MCF 10A (cell line): ENCODE measurements around the gene ZNF581. TPM values are rescaled to one million over a fixed set of nuclear protein-coding genes. Genes with fewer than 3 reads are reported as not detected.

Experiments used
- BruUV-seq: library from RNA; stranded (reverse); fragments of 400-500 nt; replicated peaks from 2 replicates; lab custom pipeline; 2021; lab: Mats Ljungman, UMichigan
- CTCF ChIA-PET: fragments of 300-600 bp; sonication (Branson Sonifier 250); formaldehyde crosslinking; extraction: SDS; loops from one replicate; lab custom pipeline; 2021; ENCODE audit warnings: antibody characterized with exemption, inconsistent platforms; lab: Yijun Ruan, JAX
- POLR2A ChIA-PET: fragments of 300-600, 350-650 bp; sonication (Branson Sonifier 250); formaldehyde crosslinking; extraction: SDS; loops from one replicate; lab custom pipeline; 2020; ENCODE audit warnings: antibody characterized with exemption, inconsistent platforms; lab: Yijun Ruan, JAX
- DNase-seq: peaks from one replicate; pipeline ENCODE4 v3.0.0-alpha.2; 2018; ENCODE audit not compliant: unreplicated experiment
- H3K27ac Mint-ChIP-seq: one replicate; pipeline ENCODE4 v1.8.0; 2022; ENCODE audit warnings: mild to moderate bottlenecking, low read depth, mixed read lengths; ENCODE audit not compliant: unreplicated experiment
- H3K27me3 Mint-ChIP-seq: one replicate; pipeline ENCODE4 v1.8.0; 2022; ENCODE audit warnings: mixed read lengths; ENCODE audit not compliant: insufficient read depth, unreplicated experiment
- H3K36me3 Mint-ChIP-seq: one replicate; pipeline ENCODE4 v1.8.0; 2022; ENCODE audit warnings: mild to moderate bottlenecking, moderate library complexity, mixed read lengths; ENCODE audit not compliant: insufficient read depth, unreplicated experiment
- H3K4me1 Mint-ChIP-seq: one replicate; pipeline ENCODE4 v1.8.0; 2022; ENCODE audit warnings: mixed read lengths; ENCODE audit not compliant: insufficient read depth, unreplicated experiment
- H3K4me3 Mint-ChIP-seq: one replicate; pipeline ENCODE4 v1.8.0; 2022; ENCODE audit warnings: mild to moderate bottlenecking, moderate library complexity, mixed read lengths; ENCODE audit not compliant: unreplicated experiment
- H3K9me3 Mint-ChIP-seq: one replicate; pipeline ENCODE4 v1.8.0; 2022; ENCODE audit warnings: mixed read lengths; ENCODE audit not compliant: unreplicated experiment
- CTCF ChIP-seq: fragments of 200-600 bp; IDR thresholded peaks from one replicate; pipeline ENCODE4 v1.8.0; 2022; ENCODE audit warnings: antibody characterized with exemption, mild to moderate bottlenecking; ENCODE audit not compliant: unreplicated experiment
- intact Hi-C: fragments of 100-400 bp; cut with micrococcal nuclease; formaldehyde crosslinking; loops from 2 replicates; pipeline ENCODE4 v1.14.1; 2022
- total RNA-seq: library from RNA; stranded (reverse); gene quantifications from 2 replicates; pipeline ENCODE4 v1.2.3, GENCODE V29; 2022

Gene ZNF581
- total RNA-seq, 1 experiment from 2014 or later: 25.7 TPM

GRCh38 chr19:55642153-55643002 is 1.1 kb upstream of the ZNF581 start:
- Mint-ChIP-seq H3K9me3 (no peaks in the 10 kb centered on the region), H3K27ac (peak overlapping the region; percentile 94), H3K4me1 (peaks cover 18% of the 10 kb centered on the region), H3K27me3 (no peaks in the 10 kb centered on the region), H3K36me3 (peaks cover 59% of the 10 kb centered on the region), H3K4me3 (peak overlapping the region; percentile 82)
- no TSS peak for BruUV-seq
- TF ChIP-seq CTCF: no peak
- POLR2A ChIA-PET: interaction anchor here (0.7 to 3.0 kb wide), 11 partner anchors 8 to 1194 kb away, joined by 3 to 25 read pairs (median 6); partner anchors contain the start of genes FIZ1, LENG8, TMEM238 and U2AF2
- CTCF ChIA-PET: interaction anchor here (0.5 to 1.5 kb wide), 3 partner anchors 12 to 15 kb away, joined by 3 to 4 read pairs (median 3); no protein-coding TSS in a partner anchor
- no peak for DNase-seq
- intact Hi-C loops: loop anchor here (1.0 kb wide), 2 partner anchors 11 to 43 kb away; partner anchors contain the start of gene FIZ1

GRCh38 chr19:55643887-55644176 is 383 bp downstream of the ZNF581 start:
- H3K36me3 Mint-ChIP-seq: peaks cover 54% of the 10 kb centered on the region
- peak overlapping the region; percentile 94 for H3K27ac Mint-ChIP-seq
- DNase-seq: no peak
- POLR2A ChIA-PET: interaction anchor here (1.0 to 3.0 kb wide), 5 partner anchors 10 to 1195 kb away, joined by 3 to 25 read pairs (median 6); partner anchors contain the start of genes FIZ1 and LENG8
- intact Hi-C loops: loop anchor here (1.0 kb wide), 1 partner anchor 9 kb away; no protein-coding TSS in a partner anchor
- CTCF ChIA-PET: interaction anchor here (0.7 to 2.7 kb wide), 3 partner anchors 11 to 13 kb away, joined by 3 to 11 read pairs (median 3); no protein-coding TSS in a partner anchor
- H3K9me3 Mint-ChIP-seq: no peaks in the 10 kb centered on the region
- H3K4me3 Mint-ChIP-seq: peak overlapping the region; percentile 82
- no peak for TF ChIP-seq CTCF
- H3K27me3 Mint-ChIP-seq: no peaks in the 10 kb centered on the region
- peaks cover 18% of the 10 kb centered on the region for H3K4me1 Mint-ChIP-seq
- no TSS peak for BruUV-seq

- TF ChIP-seq CTCF: no peak
- H3K27me3 Mint-ChIP-seq: no peaks in the 10 kb centered on the region
- ChIA-PET POLR2A (interaction anchor here (1.0 to 3.0 kb wide), 3 partner anchors 10 to 45 kb away, joined by 4 to 15 read pairs (median 6); partner anchors contain the start of gene FIZ1), CTCF (interaction anchor here (0.7 to 3.6 kb wide), 5 partner anchors 9 to 14 kb away, joined by 3 to 25 read pairs (median 4); no protein-coding TSS in a partner anchor)
- BruUV-seq: no TSS peak
- H3K4me3 Mint-ChIP-seq: peak overlapping the region; percentile 82
- H3K27ac Mint-ChIP-seq: peak overlapping the region; percentile 94
- H3K4me1 Mint-ChIP-seq: peaks cover 18% of the 10 kb centered on the region
- DNase-seq: no peak
- H3K9me3 Mint-ChIP-seq: no peaks in the 10 kb centered on the region
- intact Hi-C loops: no loop called here
- peaks cover 50% of the 10 kb centered on the region for H3K36me3 Mint-ChIP-seq
These were observed 863 bp downstream of the ZNF581 start for GRCh38 chr19:55644191-55644833.
